Loucy (cell line): ENCODE data around the gene ATP8B3.

Source experiments
- H2AFZ ChIP-seq: fragments of 200-600 bp; sonication (generic); 2 replicates; pipeline ENCODE4 v1.6.0; 2016; ENCODE audit warnings: antibody characterized with exemption, mild to moderate bottlenecking, low read length, moderate library complexity
- H3F3A ChIP-seq: fragments of 200-600 bp; 2 replicates; pipeline ENCODE4 v1.6.0; 2016; ENCODE audit warnings: antibody characterized with exemption, low read depth, mild to moderate bottlenecking
- H3K27me3 ChIP-seq: fragments of 200-600 bp; sonication (generic); 2 replicates; pipeline ENCODE4 v1.6.1; 2014; ENCODE audit warnings: low read length, mild to moderate bottlenecking; ENCODE audit not compliant: insufficient read depth, poor library complexity, severe bottlenecking
- H3K36me3 ChIP-seq: fragments of 200-600 bp; sonication (generic); 2 replicates; pipeline ENCODE4 v1.6.1; 2016; ENCODE audit warnings: low read length; ENCODE audit not compliant: insufficient read depth
- H3K4me1 ChIP-seq: fragments of 200-600 bp; sonication (generic); 2 replicates; pipeline ENCODE4 v1.5.1; 2014; ENCODE audit warnings: low read length, mild to moderate bottlenecking; ENCODE audit not compliant: insufficient read depth, poor library complexity, severe bottlenecking
- H3K4me2 ChIP-seq: fragments of 200-600 bp; sonication (generic); 2 replicates; pipeline ENCODE4 v1.6.0; 2014; ENCODE audit warnings: antibody characterized with exemption, low read length, low read depth, mild to moderate bottlenecking; ENCODE audit not compliant: poor library complexity, severe bottlenecking
- H3K4me3 ChIP-seq: fragments of 200-600 bp; sonication (generic); 2 replicates; pipeline ENCODE4 v1.5.1; 2014; ENCODE audit warnings: low read length, mild to moderate bottlenecking, mixed read lengths; ENCODE audit not compliant: poor library complexity, severe bottlenecking
- H3K79me2 ChIP-seq: fragments of 200-600 bp; sonication (generic); 2 replicates; pipeline ENCODE4 v1.6.1; 2014; ENCODE audit warnings: low read length; ENCODE audit not compliant: insufficient read depth
- H3K9ac ChIP-seq: fragments of 200-600 bp; sonication (generic); 2 replicates; pipeline ENCODE4 v1.6.0; 2014; ENCODE audit warnings: mild to moderate bottlenecking, low read depth, low read length, moderate library complexity; ENCODE audit not compliant: poor library complexity, severe bottlenecking
- H3K9me2 ChIP-seq: fragments of 200-600 bp; sonication (generic); replicated peaks from 2 replicates; pipeline ENCODE4 v1.6.1; 2016; ENCODE audit warnings: low read depth, low read length, mixed read lengths
- H3K9me3 ChIP-seq: fragments of 200-600 bp; sonication (generic); 2 replicates; pipeline ENCODE4 v1.6.1; 2014; ENCODE audit warnings: mild to moderate bottlenecking, antibody characterized with exemption, low read length, low read depth; ENCODE audit not compliant: insufficient read depth
- H4K20me1 ChIP-seq: fragments of 200-600 bp; sonication (generic); 2 replicates; pipeline ENCODE4 v1.6.0; 2014; ENCODE audit warnings: antibody characterized with exemption, low read length, mild to moderate bottlenecking; ENCODE audit not compliant: insufficient read depth, poor library complexity, severe bottlenecking
- EZH2phosphoT487 ChIP-seq: fragments of 200-600 bp; IDR thresholded peaks from 2 replicates; pipeline ENCODE4 v1.6.1; 2018; ENCODE audit warnings: antibody characterized with exemption, mild to moderate bottlenecking, moderate library complexity, borderline replicate concordance
- TF ChIP-seq, protein P1 (sequence below): fragments of 200-600 bp; sonication (generic); conservative IDR thresholded peaks from 2 replicates; pipeline ENCODE4 v1.5.1; 2014; ENCODE audit warnings: mild to moderate bottlenecking, antibody characterized with exemption, low read length

The ATP8B3 gene

GRCh38 chr19:1758959-1759903 is 52.8 kb downstream of the ATP8B3 start:
- no peaks in the 10 kb centered on the region for H3K36me3 ChIP-seq
- no peaks in the 10 kb centered on the region for H3K79me2 ChIP-seq
- TF ChIP-seq EZH2phosphoT487 = no peak
- TF ChIP-seq, protein P1, sequence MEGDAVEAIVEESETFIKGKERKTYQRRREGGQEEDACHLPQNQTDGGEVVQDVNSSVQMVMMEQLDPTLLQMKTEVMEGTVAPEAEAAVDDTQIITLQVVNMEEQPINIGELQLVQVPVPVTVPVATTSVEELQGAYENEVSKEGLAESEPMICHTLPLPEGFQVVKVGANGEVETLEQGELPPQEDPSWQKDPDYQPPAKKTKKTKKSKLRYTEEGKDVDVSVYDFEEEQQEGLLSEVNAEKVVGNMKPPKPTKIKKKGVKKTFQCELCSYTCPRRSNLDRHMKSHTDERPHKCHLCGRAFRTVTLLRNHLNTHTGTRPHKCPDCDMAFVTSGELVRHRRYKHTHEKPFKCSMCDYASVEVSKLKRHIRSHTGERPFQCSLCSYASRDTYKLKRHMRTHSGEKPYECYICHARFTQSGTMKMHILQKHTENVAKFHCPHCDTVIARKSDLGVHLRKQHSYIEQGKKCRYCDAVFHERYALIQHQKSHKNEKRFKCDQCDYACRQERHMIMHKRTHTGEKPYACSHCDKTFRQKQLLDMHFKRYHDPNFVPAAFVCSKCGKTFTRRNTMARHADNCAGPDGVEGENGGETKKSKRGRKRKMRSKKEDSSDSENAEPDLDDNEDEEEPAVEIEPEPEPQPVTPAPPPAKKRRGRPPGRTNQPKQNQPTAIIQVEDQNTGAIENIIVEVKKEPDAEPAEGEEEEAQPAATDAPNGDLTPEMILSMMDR = no peak
- H2AFZ ChIP-seq = no peak overlapping the region
- no peaks in the 10 kb centered on the region for H3F3A ChIP-seq
- H3K9me3 ChIP-seq = no peaks in the 10 kb centered on the region
- no peaks in the 10 kb centered on the region for H4K20me1 ChIP-seq
- H3K9ac ChIP-seq = no peak overlapping the region
- no peaks in the 10 kb centered on the region for H3K4me1 ChIP-seq
- no peak overlapping the region for H3K4me3 ChIP-seq
- H3K4me2 ChIP-seq = no peak overlapping the region
- no peaks in the 10 kb centered on the region for H3K9me2 ChIP-seq
- H3K27me3 ChIP-seq = no peaks in the 10 kb centered on the region

DNA sequence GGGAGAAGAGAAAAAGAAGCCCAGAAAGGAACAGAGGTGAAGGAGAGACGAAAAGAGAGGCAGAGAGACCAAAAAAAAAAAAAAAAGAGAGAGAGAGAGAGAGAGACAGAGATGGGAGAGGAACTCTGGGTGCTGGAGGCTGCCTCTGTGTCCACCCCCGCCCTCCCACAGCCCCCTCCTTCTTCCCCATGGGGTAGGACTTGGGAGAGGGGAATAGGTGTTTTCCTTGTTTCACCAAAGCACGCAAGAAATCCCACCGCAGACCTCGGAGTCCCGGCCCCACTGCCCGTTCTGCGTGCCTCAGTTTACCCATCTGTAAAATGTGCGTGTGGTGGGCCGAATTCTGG is 53.9 kb downstream of the ATP8B3 start:
- H3K9ac ChIP-seq = no peak overlapping the region
- no peaks in the 10 kb centered on the region for H3K27me3 ChIP-seq
- TF ChIP-seq EZH2phosphoT487 = no peak
- TF ChIP-seq, protein P1 = no peak
- H3K9me2 ChIP-seq = no peaks in the 10 kb centered on the region
- no peak overlapping the region for H3K4me3 ChIP-seq
- no peak overlapping the region for H2AFZ ChIP-seq
- H3K79me2 ChIP-seq = no peaks in the 10 kb centered on the region
- no peaks in the 10 kb centered on the region for H4K20me1 ChIP-seq
- no peaks in the 10 kb centered on the region for H3F3A ChIP-seq
- H3K4me1 ChIP-seq = no peaks in the 10 kb centered on the region
- no peaks in the 10 kb centered on the region for H3K36me3 ChIP-seq
- no peak overlapping the region for H3K4me2 ChIP-seq
- no peaks in the 10 kb centered on the region for H3K9me3 ChIP-seq

DNA sequence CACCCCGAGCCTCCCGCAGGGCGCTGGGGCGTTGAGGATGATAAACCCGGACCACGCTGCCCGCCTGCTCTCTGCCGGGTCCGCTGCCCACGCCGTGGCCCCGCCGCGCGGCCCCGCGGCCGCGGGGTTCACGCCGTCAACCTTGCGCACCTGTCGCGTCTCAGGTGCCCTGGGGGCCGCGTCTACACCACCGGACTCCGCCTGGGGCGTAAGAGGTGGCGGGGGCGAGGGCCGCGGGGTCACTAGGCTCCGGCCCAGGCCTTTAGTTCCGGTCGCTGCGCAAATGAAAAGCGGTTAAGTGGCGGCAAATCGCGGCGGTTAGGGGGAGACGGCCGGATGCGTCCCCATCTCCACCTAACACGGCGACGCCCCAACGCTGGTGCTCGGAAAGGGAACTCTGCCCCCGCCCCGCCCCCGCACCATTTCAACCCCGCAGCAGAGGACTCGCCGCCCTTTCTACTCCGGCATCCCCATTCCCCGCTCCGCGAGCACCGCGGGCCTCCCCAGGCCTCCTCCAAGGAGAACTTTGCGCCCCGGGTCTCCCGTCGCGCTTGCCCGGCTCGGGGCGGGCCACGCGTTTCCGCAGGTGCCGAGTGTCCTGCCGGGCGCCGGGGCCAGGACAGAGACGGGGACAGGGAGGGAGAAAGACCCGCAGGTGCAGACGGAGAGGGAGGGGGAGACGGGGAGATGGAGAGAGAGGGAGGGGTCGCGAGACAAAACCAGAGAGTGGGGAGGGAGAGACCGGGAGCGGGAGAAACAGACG is 54.4 kb downstream of the ATP8B3 start:
- Histone ChIP-seq H3K9ac (no peak overlapping the region), H3K4me3 (no peak overlapping the region)

More for the DNA sequence above, 54.4 kb downstream of the ATP8B3 start:
- no peak for TF ChIP-seq EZH2phosphoT487
- TF ChIP-seq, protein P1 = no peak
- no peaks in the 10 kb centered on the region for H3F3A ChIP-seq
- no peaks in the 10 kb centered on the region for H3K4me1 ChIP-seq
- no peaks in the 10 kb centered on the region for H3K79me2 ChIP-seq
- no peaks in the 10 kb centered on the region for H3K36me3 ChIP-seq
- H4K20me1 ChIP-seq = no peaks in the 10 kb centered on the region
- H3K4me2 ChIP-seq = no peak overlapping the region
- no peaks in the 10 kb centered on the region for H3K9me2 ChIP-seq
- H3K9me3 ChIP-seq = no peaks in the 10 kb centered on the region
- no peaks in the 10 kb centered on the region for H3K27me3 ChIP-seq
- no peak overlapping the region for H2AFZ ChIP-seq
